ENCODE results near the gene KCNRG.

GRCh38 chr13:50014386-50014785 is 858 bp upstream of the KCNRG start:
- TF ChIP-seq USF2 (IDR thresholded peaks at IDR 0.05; ENCODE audit: low read depth, low read length) (no peak), CTCF (conservative IDR thresholded peaks at IDR 0.05; ENCODE audit: low read depth, low read length) (no peak), POLR2A (IDR thresholded peaks at IDR 0.05; ENCODE audit: low read depth, low read length) (no peak), MAFK (IDR thresholded peaks at IDR 0.05; ENCODE audit: low read depth, low read length) (no peak), MXI1 (IDR thresholded peaks at IDR 0.05; ENCODE audit: borderline replicate concordance, low read depth, low read length) (no peak), CEBPB (IDR thresholded peaks at IDR 0.05; ENCODE audit: low read depth, low read length) (no peak), FOS (IDR thresholded peaks at IDR 0.05; ENCODE audit: low read depth, low read length) (no peak)

All from IMR-90 (cell line).